Adipocyte (in vitro differentiated cells): ENCODE results near the gene OPHN1.

Source experiments
- DNase-seq: peaks from one replicate; pipeline ENCODE4 v3.0.0-alpha.2; 2015; ENCODE audit warnings: low read depth
- H3K27me3 ChIP-seq: replicated peaks from 2 replicates; pipeline ENCODE4 v1.7.0; 2013; ENCODE audit warnings: mild to moderate bottlenecking, low read length, moderate library complexity; ENCODE audit not compliant: control insufficient read depth, insufficient read depth
- H3K36me3 ChIP-seq: 2 replicates; pipeline ENCODE4 v1.7.0; 2013; ENCODE audit warnings: low read length, mild to moderate bottlenecking, moderate library complexity; ENCODE audit not compliant: control insufficient read depth, insufficient read depth, severe bottlenecking
- H3K4me1 ChIP-seq: 2 replicates; pipeline ENCODE4 v1.7.0; 2013; ENCODE audit warnings: mild to moderate bottlenecking, low read length, moderate library complexity; ENCODE audit not compliant: control insufficient read depth, insufficient read depth
- H3K4me3 ChIP-seq: 2 replicates; pipeline ENCODE4 v1.7.0; 2013; ENCODE audit warnings: mild to moderate bottlenecking, low read length, moderate library complexity
- H3K9ac ChIP-seq: 2 replicates; pipeline ENCODE4 v1.7.0; 2013; ENCODE audit warnings: mild to moderate bottlenecking, low read length, moderate library complexity
- H3K9me3 ChIP-seq: 2 replicates; pipeline ENCODE4 v1.7.0; 2013; ENCODE audit warnings: mild to moderate bottlenecking, low read length, moderate library complexity; ENCODE audit not compliant: control insufficient read depth

The OPHN1 gene

DNA sequence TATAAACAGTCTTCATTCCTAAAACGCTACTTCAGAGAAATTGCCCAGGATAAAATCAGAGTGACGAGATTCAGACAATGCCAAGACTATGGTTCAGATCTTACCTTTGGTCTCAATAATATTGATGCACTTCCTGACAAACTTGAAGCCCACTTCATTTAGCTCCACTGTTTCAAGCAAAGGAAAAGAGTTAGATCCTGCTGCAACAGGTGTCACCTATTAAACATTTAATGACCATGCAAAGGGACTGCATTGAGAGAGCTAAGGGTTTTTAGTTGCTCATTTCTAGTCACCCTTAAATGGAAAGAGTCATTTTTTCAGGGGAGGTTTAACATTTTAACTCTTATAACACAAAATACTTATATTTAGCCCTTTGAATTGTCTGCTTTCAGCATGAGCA lies 239.5 kb downstream of the OPHN1 start:
- Histone ChIP-seq H3K9ac (no peak overlapping the region), H3K4me1 (no peaks in the 10 kb centered on the region), H3K27me3 (peaks cover 20% of the 10 kb centered on the region), H3K36me3 (peaks cover 6% of the 10 kb centered on the region), H3K9me3 (no peaks in the 10 kb centered on the region), H3K4me3 (no peak overlapping the region)
- no peak for DNase-seq

DNA sequence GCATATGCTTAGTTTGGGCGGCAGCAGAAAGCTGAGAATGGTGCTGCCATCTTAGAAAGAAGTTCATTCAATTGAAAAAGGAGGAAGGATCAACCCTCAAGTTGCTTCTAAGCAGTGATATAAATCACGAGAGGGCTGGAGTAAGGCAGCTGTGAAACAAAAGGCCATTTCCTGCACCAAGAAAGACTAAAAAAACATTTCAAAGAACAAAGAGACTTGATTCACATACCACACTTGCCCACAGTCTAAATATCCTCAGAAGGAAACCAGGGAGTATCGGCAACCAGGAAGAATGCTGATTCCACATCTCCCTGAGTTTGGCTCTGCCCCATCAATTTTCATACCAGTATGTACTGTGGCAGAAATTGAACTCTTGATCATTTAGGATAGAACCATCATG lies 240.1 kb downstream of the OPHN1 start:
- Histone ChIP-seq H3K27me3 (peaks cover 20% of the 10 kb centered on the region), H3K9ac (no peak overlapping the region), H3K9me3 (no peaks in the 10 kb centered on the region), H3K4me3 (no peak overlapping the region), H3K4me1 (no peaks in the 10 kb centered on the region), H3K36me3 (peaks cover 6% of the 10 kb centered on the region)
- no peak for DNase-seq

DNA sequence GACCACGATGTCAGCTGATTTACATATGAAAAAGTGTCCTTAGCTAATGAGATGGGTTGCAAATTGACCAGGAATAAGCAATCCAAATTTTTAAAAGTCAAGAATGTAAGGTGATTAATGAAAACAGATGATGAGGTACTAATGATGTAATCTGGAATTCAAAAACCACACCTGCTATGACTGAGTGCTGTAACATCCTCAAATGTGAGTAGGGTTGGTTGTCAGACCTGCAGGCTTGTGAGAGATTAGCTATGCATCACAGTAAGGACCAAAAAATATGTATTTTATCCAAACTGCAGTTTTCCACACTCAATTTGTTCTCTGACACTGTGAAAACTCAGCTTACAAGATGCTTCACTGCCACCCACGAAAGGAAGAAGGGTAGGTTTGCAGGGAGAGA lies 242.5 kb downstream of the OPHN1 start:
- no peak for DNase-seq
- no peaks in the 10 kb centered on the region for H3K9me3 ChIP-seq

DNA sequence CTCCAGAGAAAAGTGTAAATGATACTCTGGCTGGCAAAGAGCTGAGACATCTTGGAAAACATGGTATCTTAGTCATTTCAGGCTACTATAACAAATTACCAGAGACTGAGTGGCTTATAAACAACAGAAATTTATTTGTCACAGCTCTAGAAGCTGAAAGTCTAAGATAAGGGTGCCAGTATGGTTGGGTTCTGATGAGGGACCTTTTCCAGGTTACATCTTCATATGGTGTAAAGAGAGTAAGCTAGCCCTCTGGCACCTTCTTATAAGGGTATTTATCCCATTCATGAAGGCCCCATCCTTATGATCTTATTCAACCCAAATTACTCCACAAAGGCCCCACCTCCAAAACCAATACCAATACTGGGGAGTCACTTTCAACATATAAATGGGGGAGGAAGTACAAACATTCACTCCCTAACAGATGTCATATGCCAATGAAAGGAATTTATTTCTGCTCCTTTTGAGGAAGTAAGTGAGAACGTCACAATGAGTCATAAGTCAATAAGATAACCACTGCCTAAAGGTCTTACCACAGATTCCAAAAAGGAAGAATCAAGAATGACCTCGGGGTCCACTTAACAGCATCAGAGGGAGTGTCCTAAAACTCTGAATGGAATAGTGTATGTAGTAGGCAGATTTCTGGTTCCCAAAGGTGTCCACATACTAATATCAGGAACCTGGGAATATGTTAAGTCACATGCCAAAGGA lies 246.6 kb downstream of the OPHN1 start:
- Histone ChIP-seq H3K9ac (no peak overlapping the region), H3K4me1 (peaks cover 9% of the 10 kb centered on the region), H3K4me3 (no peak overlapping the region), H3K36me3 (no peaks in the 10 kb centered on the region), H3K9me3 (no peaks in the 10 kb centered on the region), H3K27me3 (peaks cover 11% of the 10 kb centered on the region)
- DNase-seq = no peak

More for the DNA sequence above, 242.5 kb downstream of the OPHN1 start:
- peaks cover 9% of the 10 kb centered on the region for H3K4me1 ChIP-seq
- H3K4me3 ChIP-seq = no peak overlapping the region
- no peak overlapping the region for H3K9ac ChIP-seq
- H3K27me3 ChIP-seq = peaks cover 16% of the 10 kb centered on the region
- H3K36me3 ChIP-seq = peaks cover 6% of the 10 kb centered on the region

DNA sequence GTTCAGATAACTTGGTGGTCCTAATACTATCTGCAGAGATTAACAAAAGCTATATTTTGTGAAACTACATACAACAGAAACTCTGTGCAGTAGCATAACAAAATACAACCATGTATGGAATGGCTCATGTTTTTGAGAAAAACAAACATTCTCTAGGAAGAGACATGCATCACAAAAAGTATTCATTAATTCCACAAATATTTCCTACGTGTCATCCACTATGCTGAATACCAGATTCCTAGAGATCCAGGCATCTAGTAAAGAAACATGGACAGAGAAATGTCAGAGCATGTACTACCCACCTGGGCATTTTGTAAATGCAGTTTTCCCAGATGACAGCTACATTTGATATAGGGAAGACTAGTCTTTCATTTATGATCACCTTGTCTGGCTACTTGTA lies 248.1 kb downstream of the OPHN1 start:
- H3K4me1 ChIP-seq = peaks cover 9% of the 10 kb centered on the region
- no peak overlapping the region for H3K9ac ChIP-seq
- no peaks in the 10 kb centered on the region for H3K36me3 ChIP-seq
- peaks cover 5% of the 10 kb centered on the region for H3K27me3 ChIP-seq
- no peak overlapping the region for H3K4me3 ChIP-seq
- no peaks in the 10 kb centered on the region for H3K9me3 ChIP-seq
- no peak for DNase-seq

DNA sequence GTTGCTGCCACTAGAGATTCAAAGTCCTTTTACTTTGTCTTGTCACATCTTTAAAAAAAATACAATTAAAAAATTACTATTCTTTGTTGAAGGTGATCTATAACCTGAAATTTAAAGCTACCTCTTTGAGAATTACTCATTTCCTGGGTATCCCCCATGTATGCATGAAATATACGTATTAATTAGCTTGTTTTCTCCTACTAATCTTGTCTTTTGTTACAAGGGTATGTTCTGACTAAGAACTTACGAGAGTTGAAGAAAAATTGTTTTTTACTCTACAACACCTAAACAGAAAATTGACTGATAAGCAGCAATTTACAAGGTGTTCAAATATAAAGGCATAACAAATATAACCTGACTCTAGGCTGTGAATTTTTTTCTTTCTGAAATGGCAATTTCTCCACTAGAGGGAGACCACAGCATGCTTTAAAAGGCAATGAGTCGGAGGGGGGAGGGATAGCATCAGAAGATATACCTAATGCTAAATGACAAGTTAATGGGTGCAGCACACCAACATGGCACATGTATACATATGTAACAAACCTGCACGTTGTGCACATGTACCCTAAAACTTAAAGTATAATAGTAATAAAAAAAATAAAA lies 249.6 kb downstream of the OPHN1 start:
- Histone ChIP-seq H3K36me3 (no peaks in the 10 kb centered on the region), H3K9ac (no peak overlapping the region), H3K4me1 (peaks cover 9% of the 10 kb centered on the region), H3K9me3 (no peaks in the 10 kb centered on the region), H3K4me3 (no peak overlapping the region), H3K27me3 (peaks cover 5% of the 10 kb centered on the region)
- DNase-seq = peak; percentile 66

DNA sequence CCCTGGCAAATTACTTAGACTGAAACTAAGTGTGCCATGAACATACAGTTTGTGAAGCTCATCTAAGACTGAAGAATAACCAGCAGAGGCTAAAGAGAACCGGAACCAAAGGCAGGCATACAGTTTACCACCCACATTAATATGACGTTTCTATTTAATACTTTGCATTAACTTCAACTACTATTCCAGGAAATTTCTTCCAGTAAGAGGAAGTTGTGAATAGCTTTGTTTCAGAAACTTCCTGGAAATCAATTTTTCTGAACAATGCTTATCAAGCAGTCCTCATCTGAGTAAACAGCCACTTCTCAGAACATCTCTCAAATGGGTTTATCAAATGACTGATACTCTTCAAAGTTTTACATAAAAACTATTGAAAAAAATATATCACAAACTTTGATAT lies 252.7 kb downstream of the OPHN1 start:
- no peak for DNase-seq
- Histone ChIP-seq H3K27me3 (peaks cover 5% of the 10 kb centered on the region), H3K9ac (no peak overlapping the region), H3K4me1 (no peaks in the 10 kb centered on the region), H3K36me3 (no peaks in the 10 kb centered on the region), H3K9me3 (peaks cover 6% of the 10 kb centered on the region), H3K4me3 (no peak overlapping the region)

DNA sequence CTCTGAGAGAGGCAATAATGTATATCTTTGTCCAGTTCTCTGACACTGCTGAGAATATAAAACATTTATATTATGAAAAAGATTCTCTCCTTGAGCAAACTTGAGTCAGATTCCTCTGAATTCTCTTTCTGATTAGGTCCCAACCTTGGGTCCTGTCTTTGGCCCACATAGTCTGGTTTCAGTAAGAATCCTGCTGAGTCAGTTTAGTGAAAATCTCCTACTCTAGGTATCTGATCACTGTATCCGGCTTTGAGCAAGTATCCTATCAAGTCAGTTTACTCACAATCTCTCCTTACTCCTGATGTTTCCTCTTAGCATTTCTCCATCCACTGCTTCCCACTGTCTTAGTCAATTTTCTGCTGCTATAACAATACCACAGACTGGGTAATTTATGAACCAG lies 253.9 kb downstream of the OPHN1 start:
- H3K9me3 ChIP-seq = peaks cover 6% of the 10 kb centered on the region
- no peak overlapping the region for H3K9ac ChIP-seq
- H3K4me3 ChIP-seq = no peak overlapping the region
- no peak for DNase-seq
- H3K27me3 ChIP-seq = peaks cover 5% of the 10 kb centered on the region
- H3K4me1 ChIP-seq = peaks cover 5% of the 10 kb centered on the region
- no peaks in the 10 kb centered on the region for H3K36me3 ChIP-seq

DNA sequence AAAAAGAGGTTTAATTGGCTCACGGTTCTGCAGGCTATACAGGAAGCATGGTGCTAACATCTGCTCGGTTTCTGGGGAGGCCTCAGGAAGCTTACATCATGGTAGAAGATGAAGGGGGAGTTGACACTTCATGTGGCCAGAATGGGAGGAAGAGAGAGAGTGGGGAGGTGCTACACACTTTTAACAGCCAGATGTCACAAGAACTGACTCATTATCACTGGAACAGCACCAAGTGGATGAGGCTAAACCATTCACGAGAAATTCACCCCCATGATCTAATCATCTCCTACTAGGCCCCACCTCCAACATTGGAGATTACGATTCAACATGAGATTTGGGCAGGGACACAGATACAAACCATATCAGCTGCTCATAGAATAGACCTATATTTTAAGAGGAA lies 255.8 kb downstream of the OPHN1 start:
- Histone ChIP-seq H3K4me1 (peaks cover 5% of the 10 kb centered on the region), H3K9ac (no peak overlapping the region), H3K9me3 (peaks cover 6% of the 10 kb centered on the region), H3K4me3 (no peak overlapping the region), H3K36me3 (no peaks in the 10 kb centered on the region), H3K27me3 (peaks cover 5% of the 10 kb centered on the region)
- DNase-seq = no peak

DNA sequence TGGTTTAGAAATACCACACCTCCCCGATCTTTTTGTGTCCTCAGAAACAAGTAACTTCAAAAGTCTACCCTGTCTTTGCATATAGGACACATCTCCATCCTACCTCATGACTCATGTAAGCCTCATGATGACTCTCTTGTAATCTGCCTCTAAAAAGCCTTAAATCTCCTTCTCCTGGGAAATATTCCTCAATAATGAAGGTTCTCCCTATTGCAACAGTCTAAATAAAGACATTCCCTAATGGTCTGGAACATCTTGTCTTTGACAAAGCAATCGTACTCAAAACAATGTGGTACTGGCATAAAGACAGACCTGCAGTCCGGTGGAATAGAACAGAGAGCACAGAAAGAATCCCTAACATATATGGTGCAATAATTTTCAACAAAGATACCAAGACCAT lies 257.7 kb downstream of the OPHN1 start:
- Histone ChIP-seq H3K27me3 (peaks cover 5% of the 10 kb centered on the region), H3K4me3 (no peak overlapping the region), H3K9ac (no peak overlapping the region), H3K36me3 (no peaks in the 10 kb centered on the region), H3K9me3 (peaks cover 6% of the 10 kb centered on the region), H3K4me1 (peaks cover 5% of the 10 kb centered on the region)
- peak; percentile 8 for DNase-seq

DNA sequence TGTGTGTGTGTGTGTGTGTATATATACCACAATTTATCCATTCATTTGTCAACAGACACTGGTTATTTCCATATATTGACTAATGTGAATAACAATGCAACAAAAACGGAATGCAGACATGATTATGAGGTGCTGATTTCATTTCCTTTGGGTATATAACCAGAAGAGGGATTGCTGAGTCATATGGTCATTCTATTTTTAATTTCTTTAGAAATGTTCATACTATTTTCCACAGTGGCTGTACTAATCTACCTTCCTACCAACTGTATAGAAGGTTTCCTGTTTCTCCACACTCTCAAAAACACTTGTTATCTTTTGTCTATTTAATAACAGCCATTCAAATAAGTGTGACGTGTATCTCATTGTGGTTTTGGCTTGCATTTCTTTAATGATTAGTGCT lies 269.9 kb downstream of the OPHN1 start:
- H3K9me3 ChIP-seq = no peaks in the 10 kb centered on the region
- H3K27me3 ChIP-seq = peaks cover 6% of the 10 kb centered on the region
- H3K36me3 ChIP-seq = no peaks in the 10 kb centered on the region
- DNase-seq = peak; percentile 8
- no peak overlapping the region for H3K4me3 ChIP-seq
- no peak overlapping the region for H3K9ac ChIP-seq
- peaks cover 5% of the 10 kb centered on the region for H3K4me1 ChIP-seq

DNA sequence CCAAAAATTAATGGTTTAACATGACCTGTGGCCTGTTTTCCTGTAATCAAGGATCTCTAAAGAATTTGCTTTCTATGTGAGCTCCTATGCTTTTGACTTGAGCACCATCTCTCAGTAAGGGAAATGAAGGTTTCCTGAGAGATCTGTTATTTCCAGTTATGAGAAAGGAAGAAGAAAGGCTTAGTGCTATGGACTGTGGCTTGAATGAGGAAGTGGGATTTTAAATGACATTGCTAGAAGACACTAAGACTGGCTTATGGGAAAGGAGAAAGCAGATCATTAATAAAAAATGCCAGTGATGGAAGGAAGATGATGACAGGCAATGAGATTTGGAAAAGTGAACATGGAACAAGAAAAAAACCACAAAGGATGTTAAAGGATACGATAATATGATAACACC lies 285.4 kb downstream of the OPHN1 start:
- Histone ChIP-seq H3K9me3 (no peaks in the 10 kb centered on the region), H3K9ac (no peak overlapping the region), H3K27me3 (no peaks in the 10 kb centered on the region), H3K36me3 (no peaks in the 10 kb centered on the region), H3K4me1 (no peaks in the 10 kb centered on the region), H3K4me3 (no peak overlapping the region)
- DNase-seq = no peak
